Hippocampal formation (tissue), 2 donors: Measurements from ENCODE around the gene ZHX3.
"Not testable (repeated sequence)": the region's sequence is repeated elsewhere in the genome, so short reads cannot be mapped to it uniquely, and the experiment has no call there.

Source experiments
- DNase-seq, 2 donors: peaks; one replicate each; lab custom pipeline; 2025; lab: John Stamatoyannopoulos, UW

Gene ZHX3

DNA sequence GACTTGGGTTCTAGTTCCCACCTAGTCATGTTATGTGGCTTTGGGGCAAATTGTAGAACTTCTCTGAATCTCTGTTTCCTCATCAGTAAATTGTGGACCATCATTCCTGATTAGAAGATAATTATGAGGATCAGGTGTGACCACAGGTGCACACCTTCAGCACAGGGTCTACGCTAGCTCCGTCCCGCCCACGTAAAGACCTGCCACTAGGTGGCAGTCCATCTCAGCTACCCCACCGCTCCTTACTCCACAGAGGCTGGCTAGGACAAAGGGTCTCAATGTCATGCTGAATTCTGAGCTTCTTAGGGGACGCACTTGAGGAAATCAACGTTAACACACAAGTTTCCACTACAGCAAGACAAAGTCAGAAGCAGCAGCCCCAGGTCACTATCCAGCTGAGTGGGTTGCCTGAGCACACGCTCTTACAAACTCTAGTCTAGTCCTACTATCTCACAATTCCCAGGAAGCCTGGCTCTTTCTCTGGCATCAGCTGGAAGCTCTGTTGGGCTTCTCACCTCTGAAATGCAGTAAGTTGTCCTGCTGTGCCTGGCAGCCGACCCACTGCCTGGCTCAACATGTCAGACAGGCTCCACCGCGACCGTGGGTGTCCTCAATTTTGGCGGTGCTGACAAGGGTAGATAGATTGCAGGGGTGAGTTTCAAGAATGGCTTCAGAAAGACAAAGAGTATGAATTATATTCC is 182.2 kb downstream of the ZHX3 start:
- DNase-seq: no peak

DNA sequence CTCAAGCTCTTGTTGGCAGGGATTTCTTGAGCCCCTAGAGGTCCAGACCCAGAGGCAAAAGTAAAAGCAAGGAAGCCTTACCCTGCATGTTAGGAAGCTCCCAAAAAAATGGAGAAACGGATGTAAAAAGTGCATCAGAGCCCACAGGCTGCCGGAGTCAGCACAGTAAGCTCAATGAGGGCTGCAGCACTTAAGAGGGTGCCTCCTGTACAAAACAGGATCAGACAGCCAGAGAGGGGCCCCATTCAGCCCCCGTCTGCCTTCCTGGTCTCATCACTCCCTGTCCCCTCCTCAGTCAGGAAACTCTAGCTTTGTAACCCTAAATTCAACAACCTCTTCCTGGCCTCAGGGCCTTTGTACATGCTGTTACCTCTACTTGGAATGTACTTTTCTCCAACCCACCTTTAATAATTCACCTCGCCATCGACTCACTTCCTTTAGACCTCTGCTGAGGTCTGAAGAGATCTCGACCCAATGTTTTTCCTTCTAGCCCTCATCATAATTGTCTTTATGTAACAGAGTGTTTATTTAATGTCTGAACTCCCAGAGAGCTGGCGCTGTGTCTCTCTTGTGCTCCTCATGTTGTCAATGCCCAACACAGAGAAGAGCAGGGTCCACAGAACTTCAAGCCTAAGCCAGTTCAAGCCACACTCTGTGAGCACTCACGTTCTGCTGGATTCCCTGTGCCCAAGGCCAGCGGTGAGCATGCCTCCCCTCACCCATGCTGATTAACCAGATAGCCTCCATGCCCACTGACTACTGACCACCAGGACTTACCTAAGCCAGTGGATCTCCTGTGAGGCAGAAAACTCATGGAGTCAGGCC is 183.0 kb downstream of the ZHX3 start:
- no peak for DNase-seq

DNA sequence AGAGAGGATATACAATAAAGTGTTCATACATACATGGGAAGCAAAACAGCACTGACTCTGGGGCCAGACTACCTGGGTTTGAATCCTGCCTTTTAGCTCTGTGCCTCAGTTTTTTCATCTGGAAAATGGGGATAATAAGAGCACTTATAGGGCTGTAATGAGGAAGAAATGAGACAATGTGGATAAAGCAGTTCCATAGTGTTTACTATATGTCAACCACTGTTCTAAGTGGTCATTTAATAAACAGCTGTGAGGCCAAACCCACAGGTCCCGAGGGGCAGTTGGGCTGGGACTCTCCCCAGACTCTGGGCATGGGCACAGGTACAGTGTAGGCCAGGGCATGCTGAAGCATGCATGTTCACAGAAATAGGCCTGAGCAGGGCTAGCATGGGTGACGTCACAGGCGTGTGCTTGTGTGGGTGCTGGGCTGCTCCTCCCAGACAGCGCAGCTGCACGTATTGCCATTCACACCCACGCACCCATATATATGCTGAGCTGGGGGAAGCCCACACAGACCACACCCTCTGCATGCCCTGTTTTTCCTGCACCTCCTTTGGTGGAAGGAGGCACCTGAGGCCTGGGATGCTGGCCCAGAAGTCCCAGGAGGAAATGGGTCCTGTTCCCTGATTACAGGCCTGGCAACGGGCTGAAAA is 183.7 kb downstream of the ZHX3 start:
- DNase-seq: no peak

DNA sequence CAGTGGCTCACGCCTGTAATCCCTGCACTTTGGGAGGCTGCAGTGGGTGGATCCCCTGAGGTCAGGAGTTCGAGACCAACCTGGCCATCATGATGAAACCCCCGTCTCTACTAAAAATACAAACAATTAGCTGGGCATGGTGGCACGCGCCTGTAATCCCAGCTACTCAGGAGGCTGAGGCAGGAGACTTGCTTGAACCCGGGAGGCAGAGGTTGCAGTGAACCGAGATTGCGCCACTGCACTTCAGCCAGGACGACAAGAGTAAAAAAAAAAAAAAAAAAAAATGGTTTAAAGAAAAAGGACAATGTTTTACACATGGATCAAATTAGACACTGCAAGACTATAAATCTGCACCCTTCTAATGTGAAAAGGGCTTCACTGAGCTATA is 185.1 kb downstream of the ZHX3 start:
- DNase-seq: not testable (repeated sequence)

- no peak for DNase-seq
Measured at GRCh38 chr20:41131594-41132387, 185.7 kb downstream of the ZHX3 start.
